NCI-H187 (cell line): ENCODE results near the gene FBLN1.
"Not testable (repeated sequence)": the region's sequence is repeated elsewhere in the genome, so short reads cannot be mapped to it uniquely, and the experiment has no call there.

Source experiments
- DNase-seq, 2 experiments: peaks; one replicate each; lab custom pipeline; 2025; lab: John Stamatoyannopoulos, UW

FBLN1 gene

GRCh38 chr22:45585946-45586540 lies 83.4 kb downstream of the FBLN1 start:
- no peak for DNase-seq

DNA sequence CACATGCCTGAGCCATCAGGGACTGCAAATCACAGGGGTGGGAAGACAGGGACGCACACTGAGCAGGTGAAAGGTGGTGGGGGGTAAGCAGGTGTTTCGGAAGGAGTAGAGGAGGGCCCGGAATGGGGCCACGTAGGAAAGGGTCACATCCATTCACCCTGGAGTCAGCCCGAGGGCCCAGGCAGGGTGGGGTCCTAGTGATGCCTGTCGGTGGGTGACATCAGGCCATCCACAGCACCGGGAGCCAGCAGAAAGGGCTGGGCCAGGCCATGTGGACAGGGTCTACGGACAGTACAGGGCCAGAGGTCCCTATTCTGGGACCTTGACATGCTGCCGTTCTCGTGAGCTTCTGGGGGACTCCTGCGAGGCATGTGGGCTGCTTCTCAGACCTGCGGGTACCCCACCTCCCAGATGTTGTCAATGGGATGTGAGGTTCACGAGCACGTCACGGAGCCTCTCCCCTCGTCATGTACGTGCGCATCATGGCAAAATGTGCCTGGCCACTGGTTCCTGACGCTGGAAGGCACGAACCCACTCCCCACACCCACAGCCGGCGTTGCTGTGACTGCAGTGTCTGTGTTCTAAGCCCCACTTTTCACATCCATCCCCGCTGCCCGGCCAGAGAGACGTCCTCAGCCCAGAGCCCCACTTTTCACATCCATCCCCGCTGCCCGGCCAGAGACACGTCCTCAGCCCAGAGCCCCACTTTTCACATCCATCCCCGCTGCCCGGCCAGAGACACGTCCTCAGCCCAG lies 84.1 kb downstream of the FBLN1 start:
- no peak for DNase-seq

GRCh38 chr22:45587638-45588505 lies 85.2 kb downstream of the FBLN1 start:
- DNase-seq = no peak

DNA sequence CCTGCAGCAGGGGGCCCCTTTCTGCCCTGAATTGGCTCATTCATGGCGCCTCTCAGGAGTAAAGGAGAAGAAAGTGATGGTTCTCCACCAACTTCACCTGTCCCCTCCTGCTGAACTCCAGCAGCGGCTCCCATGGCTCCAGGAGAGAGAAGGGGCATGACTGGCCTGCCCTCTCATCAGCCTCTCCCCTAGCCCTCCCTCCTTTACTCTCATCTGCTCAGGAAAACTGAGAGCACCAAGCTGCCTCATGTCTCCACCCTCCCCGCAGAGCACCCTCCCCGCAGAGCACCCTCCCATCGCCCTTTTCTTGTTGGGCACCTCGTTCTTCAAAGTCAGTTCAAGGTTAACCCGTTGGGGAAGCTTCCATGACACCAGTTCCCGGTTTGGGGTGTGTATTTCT lies 86.9 kb downstream of the FBLN1 start:
- DNase-seq = no peak

DNA sequence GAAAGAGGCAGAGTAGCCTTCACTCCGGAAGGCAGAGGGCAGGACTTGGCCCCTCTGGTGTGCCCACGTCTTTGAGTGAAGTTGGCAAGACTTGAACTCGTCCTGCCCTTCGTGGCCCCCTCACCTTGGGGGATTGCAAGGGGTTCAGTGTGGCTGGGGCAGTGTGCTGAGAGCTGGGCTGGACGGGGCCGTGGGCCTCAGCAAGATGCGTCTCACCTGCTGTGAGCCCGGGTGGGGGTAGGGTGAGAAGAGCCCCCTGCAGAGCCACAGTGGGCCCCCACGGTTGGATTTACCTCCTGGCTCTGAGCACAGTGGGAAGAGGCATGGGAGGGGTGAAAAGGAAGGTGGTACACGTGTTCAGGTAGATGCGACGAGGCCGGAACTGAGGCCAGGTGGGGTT lies 87.6 kb downstream of the FBLN1 start:
- no peak for DNase-seq

- not testable (repeated sequence) for DNase-seq
Measured at GRCh38 chr22:45591633-45592213, 89.0 kb downstream of the FBLN1 start.

DNA sequence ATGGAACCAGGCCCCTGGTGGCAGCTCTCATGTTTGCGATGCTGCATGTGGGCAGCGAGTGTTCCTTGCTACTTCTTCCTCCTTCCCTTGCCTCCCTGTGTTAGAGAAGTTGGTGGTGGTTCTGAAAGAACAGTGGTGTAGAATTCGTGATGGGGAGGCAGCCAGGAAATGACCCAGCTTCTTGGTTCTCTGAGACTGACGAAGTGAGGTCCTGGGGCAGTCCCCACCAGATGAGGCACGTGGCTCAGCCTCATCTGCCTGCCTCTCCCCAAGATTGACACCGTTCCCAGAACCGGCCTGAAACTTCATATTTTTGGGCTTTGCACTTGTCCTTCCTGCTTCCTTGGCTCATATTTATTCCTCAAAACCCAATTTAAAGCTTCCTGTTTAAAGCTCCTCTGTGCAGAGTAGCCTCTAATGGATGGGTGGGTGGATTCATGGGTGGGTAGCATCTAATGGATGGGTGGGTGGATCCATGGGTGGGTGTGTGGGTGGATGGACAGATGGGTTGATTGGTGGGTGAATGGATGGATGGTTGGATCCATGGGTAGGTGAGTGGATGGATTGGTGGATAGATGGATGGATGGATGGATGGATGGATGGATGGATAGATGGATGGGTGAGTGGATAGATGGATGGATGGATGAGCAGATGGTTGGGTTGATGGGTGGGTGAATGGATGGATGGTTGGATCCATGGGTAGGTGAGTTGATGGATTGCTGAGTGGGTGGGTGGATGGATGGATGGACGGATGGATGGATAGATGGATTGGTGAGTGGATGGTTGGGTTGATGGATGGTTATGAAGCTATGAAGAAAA lies 91.6 kb downstream of the FBLN1 start:
- DNase-seq = no peak

GRCh38 chr22:45597460-45598192 lies 94.9 kb downstream of the FBLN1 start:
- no peak for DNase-seq

GRCh38 chr22:45598596-45599217 lies 96.0 kb downstream of the FBLN1 start:
- no peak for DNase-seq

DNA sequence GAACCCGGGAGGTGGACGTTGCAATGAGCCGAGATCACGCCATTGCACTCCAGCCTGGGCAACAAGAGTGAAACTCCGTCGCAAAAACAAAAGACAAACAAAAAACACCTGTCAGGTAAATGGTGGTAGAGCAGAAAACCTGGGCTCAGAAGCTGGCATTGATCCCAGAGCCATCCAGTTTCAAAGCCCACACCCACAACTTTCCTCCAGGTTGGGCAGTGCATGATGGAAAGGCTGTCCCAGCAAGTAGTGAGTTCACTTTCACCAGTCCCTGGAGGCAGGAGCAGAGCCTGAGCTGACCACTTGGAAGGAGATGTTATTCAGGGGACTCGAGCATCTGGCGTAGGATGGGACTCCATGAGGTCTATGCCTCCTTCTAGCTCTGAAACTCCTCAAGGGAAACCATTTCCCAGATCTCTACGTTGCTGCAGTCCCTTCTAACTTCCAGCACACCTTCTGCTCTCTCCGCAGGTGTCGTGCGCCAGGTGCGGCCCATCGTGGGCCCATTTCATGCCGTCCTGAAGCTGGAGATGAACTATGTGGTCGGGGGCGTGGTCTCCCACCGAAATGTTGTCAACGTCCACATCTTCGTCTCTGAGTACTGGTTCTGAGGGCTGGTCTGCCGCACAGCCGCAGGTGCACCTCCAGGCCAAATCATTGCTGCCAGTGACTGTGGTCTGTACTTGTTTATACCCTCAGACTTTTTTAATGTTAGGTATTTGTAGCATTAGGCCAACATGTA lies 97.3 kb downstream of the FBLN1 start:
- no peak for DNase-seq

DNA sequence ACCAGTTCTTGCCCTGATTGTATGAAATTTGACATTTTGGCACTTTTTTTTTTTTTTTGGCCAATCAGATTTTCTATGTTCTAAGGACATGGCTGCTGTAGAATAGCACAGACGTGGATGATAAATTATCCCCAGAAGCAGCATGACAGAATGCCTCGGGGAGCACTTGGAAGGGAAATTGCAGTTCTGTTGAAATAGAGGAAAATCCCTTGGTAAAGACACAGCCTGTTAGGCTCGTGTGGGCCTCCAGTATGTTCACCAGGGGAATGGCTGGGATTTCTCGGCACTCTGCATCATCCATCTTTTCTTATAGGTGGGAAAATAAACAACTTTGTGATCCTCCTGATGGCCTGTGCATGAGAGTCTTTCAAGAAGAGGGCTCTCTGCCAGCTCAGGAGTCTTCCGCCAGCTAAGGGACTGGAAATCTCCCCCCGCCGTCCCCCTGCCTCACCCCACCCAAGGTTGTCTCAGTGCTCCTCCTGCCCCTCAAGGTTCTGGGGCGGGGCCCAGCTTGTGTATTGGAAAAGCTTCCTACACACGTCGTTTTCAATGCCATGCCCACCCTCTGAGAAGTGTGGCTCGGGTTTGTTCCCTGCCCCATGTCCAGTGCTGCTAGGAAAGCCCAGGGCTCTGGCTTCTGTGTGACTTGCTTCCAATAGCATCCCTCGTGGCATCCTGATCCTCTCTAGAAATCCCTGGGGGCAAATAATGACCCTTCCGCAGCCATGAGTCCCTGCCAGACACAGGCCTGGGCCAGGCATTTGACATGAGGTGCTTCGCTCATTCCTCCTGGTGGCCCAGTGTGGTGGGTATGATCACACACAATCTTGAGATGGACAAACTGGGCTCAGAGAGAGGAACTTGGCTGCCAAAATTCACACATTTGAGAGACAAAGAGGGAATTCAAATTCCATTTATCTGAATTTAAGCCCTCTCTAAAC lies 98.4 kb downstream of the FBLN1 start:
- DNase-seq = no peak

- DNase-seq = no peak
Measured at GRCh38 chr22:45602004-45602733, 99.5 kb downstream of the FBLN1 start.

- DNase-seq = no peak
Measured at GRCh38 chr22:45602824-45603595, 100.3 kb downstream of the FBLN1 start.

DNA sequence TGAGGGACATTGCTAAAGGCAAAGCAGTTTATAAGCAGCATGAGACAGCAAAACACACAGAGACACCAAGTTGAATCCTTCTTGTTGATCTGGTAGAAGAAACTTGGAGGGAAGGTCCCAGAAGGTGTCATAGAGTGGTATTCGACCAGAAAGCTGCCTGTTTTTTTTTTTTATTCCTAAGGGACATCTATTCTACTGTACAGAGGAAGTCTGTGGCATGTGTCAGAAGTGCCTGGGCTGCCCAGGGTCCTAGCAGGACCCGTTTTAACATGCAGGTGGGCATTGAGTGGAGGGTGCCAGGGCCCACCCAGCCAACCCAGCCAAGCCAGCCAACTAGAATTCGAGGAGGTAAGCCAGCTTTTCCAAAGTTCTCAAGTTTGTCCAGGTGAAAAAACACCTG lies 100.9 kb downstream of the FBLN1 start:
- DNase-seq = no peak

- not testable (repeated sequence) for DNase-seq
Measured at GRCh38 chr22:45608045-45608444, 105.4 kb downstream of the FBLN1 start.

GRCh38 chr22:45608763-45609180 lies 106.1 kb downstream of the FBLN1 start:
- DNase-seq = no peak

- DNase-seq = no peak
Measured at GRCh38 chr22:45612451-45612901, 109.8 kb downstream of the FBLN1 start.
